ENCODE measurements around the gene HNMT. TPM values are rescaled to one million over a fixed set of nuclear protein-coding genes. Genes with fewer than 3 reads are reported as not detected.

HNMT gene
- polyA plus RNA-seq, 1 donor (not counting 4 experiments of a cell fraction or from before 2014, with no cell fraction given), result 7.4 TPM

GRCh38 chr2:137987011-137987410 lies 22.7 kb downstream of the HNMT start:
- Histone ChIP-seq H3K9ac (ENCODE audit: control insufficient read depth, extremely low read depth, insufficient read depth, low read length) (no peak overlapping the region), H2AFZ (ENCODE audit: control insufficient read depth, low read length) (no peak overlapping the region), H3K36me3 (ENCODE audit: control insufficient read depth in 2 of 2, extremely low read depth in 1 of 2, insufficient read depth in 2 of 2, low read length in 2 of 2) (no peaks in the 10 kb centered on the region), H3K9me3 (ENCODE audit: control insufficient read depth, low read depth, low read length) (peaks cover 1% of the 10 kb centered on the region), H3K27ac (ENCODE audit: control insufficient read depth, insufficient read depth, low read length) (no peak overlapping the region), H3K79me2 (ENCODE audit: control insufficient read depth, insufficient read depth, low read length) (no peaks in the 10 kb centered on the region), H3K9me1 (ENCODE audit: control insufficient read depth, extremely low read depth, insufficient read depth, low read length) (no peaks in the 10 kb centered on the region), H4K20me1 (ENCODE audit: control insufficient read depth, extremely low read depth, insufficient read depth, low read length) (no peaks in the 10 kb centered on the region), H3K27me3 (ENCODE audit: control insufficient read depth, extremely low read depth, insufficient read depth, low read length) (no peaks in the 10 kb centered on the region), H3K4me1 (ENCODE audit: control insufficient read depth, extremely low read depth, insufficient read depth, low read length) (no peaks in the 10 kb centered on the region), H3K4me2 (ENCODE audit: control insufficient read depth, extremely low read depth, insufficient read depth, low read depth, low read length) (no peak overlapping the region), H3K4me3 (ENCODE audit: control insufficient read depth in 2 of 3, extremely low read depth in 1 of 3, insufficient read depth in 2 of 3, low read depth in 1 of 3, low read length in 3 of 3) (no peak overlapping the region)
- dilution Hi-C loops (cut with MboI; ENCODE audit: extremely low pct_ligation_motif_present, low sequenced_read_pairs), result no loop called here
- DNase-seq (ENCODE audit: low read depth, low spot score), result no peak
- no peak for TF ChIP-seq EZH2 (IDR thresholded peaks at IDR 0.05; ENCODE audit: low read length)
- TF ChIP-seq CTCF (optimal IDR thresholded peaks at IDR 0.05 in 1 of 3, IDR thresholded peaks at IDR 0.05 in 1 of 3, conservative IDR thresholded peaks at IDR 0.05 in 1 of 3; ENCODE audit: extremely low read depth in 1 of 3, insufficient read depth in 2 of 3, low read length in 3 of 3), result no peak
- FAIRE-seq, result no peak

GRCh38 chr2:137991078-137991477 lies 26.8 kb downstream of the HNMT start:
- H3K4me1 ChIP-seq (ENCODE audit: control insufficient read depth, extremely low read depth, insufficient read depth, low read length), result no peaks in the 10 kb centered on the region
- no peaks in the 10 kb centered on the region for H3K36me3 ChIP-seq (ENCODE audit: control insufficient read depth in 2 of 2, extremely low read depth in 1 of 2, insufficient read depth in 2 of 2, low read length in 2 of 2)
- dilution Hi-C loops (cut with MboI; ENCODE audit: extremely low pct_ligation_motif_present, low sequenced_read_pairs), result no loop called here
- TF ChIP-seq CTCF (optimal IDR thresholded peaks at IDR 0.05 in 1 of 3, IDR thresholded peaks at IDR 0.05 in 1 of 3, conservative IDR thresholded peaks at IDR 0.05 in 1 of 3; ENCODE audit: extremely low read depth in 1 of 3, insufficient read depth in 2 of 3, low read length in 3 of 3) (no peak), EZH2 (IDR thresholded peaks at IDR 0.05; ENCODE audit: low read length) (no peak)
- H3K27ac ChIP-seq (ENCODE audit: control insufficient read depth, insufficient read depth, low read length), result no peak overlapping the region
- H3K9ac ChIP-seq (ENCODE audit: control insufficient read depth, extremely low read depth, insufficient read depth, low read length), result no peak overlapping the region
- H3K9me1 ChIP-seq (ENCODE audit: control insufficient read depth, extremely low read depth, insufficient read depth, low read length), result no peaks in the 10 kb centered on the region
- H4K20me1 ChIP-seq (ENCODE audit: control insufficient read depth, extremely low read depth, insufficient read depth, low read length), result no peaks in the 10 kb centered on the region
- no peaks in the 10 kb centered on the region for H3K27me3 ChIP-seq (ENCODE audit: control insufficient read depth, extremely low read depth, insufficient read depth, low read length)
- FAIRE-seq (no peak), DNase-seq (ENCODE audit: low read depth, low spot score) (no peak)
- H2AFZ ChIP-seq (ENCODE audit: control insufficient read depth, low read length), result no peak overlapping the region
- peaks cover 3% of the 10 kb centered on the region for H3K9me3 ChIP-seq (ENCODE audit: control insufficient read depth, low read depth, low read length)
- H3K79me2 ChIP-seq (ENCODE audit: control insufficient read depth, insufficient read depth, low read length), result no peaks in the 10 kb centered on the region
- H3K4me2 ChIP-seq (ENCODE audit: control insufficient read depth, extremely low read depth, insufficient read depth, low read depth, low read length), result no peak overlapping the region
- no peak overlapping the region for H3K4me3 ChIP-seq (ENCODE audit: control insufficient read depth in 2 of 3, extremely low read depth in 1 of 3, insufficient read depth in 2 of 3, low read depth in 1 of 3, low read length in 3 of 3)
